Measurements from ENCODE around the gene SUMO3.

Gene SUMO3

GRCh38 chr21:44778094-44778493 is 39.8 kb downstream of the SUMO3 start:
- DNase-seq, result no peak

- DNase-seq, result no peak
These were observed 42.9 kb downstream of the SUMO3 start for GRCh38 chr21:44774972-44775371.

- peak; percentile 90 for DNase-seq
These were observed 44.5 kb downstream of the SUMO3 start for GRCh38 chr21:44773291-44773932.

- DNase-seq, result no peak
These were observed 45.9 kb downstream of the SUMO3 start for GRCh38 chr21:44771896-44772525.

- peak; percentile 65 for DNase-seq
These were observed 49.7 kb downstream of the SUMO3 start for GRCh38 chr21:44767834-44768831.

- DNase-seq, result no peak
These were observed 51.0 kb downstream of the SUMO3 start for GRCh38 chr21:44766818-44767354.

- DNase-seq, result no peak
These were observed 51.6 kb downstream of the SUMO3 start for GRCh38 chr21:44766014-44766817.

GRCh38 chr21:44765231-44766013 is 52.4 kb downstream of the SUMO3 start:
- peak; percentile 35 for DNase-seq

GRCh38 chr21:44764319-44765230 is 53.3 kb downstream of the SUMO3 start:
- DNase-seq, result no peak

- DNase-seq, result no peak
These were observed 54.2 kb downstream of the SUMO3 start for GRCh38 chr21:44763451-44764318.

- no peak for DNase-seq
These were observed 54.8 kb downstream of the SUMO3 start for GRCh38 chr21:44763050-44763378.

GRCh38 chr21:44762221-44763049 is 55.4 kb downstream of the SUMO3 start:
- no peak for DNase-seq

GRCh38 chr21:44761747-44762208 is 56.1 kb downstream of the SUMO3 start:
- DNase-seq, result no peak

- DNase-seq, result no peak
These were observed 56.7 kb downstream of the SUMO3 start for GRCh38 chr21:44761011-44761729.

GRCh38 chr21:44760376-44760775 is 57.5 kb downstream of the SUMO3 start:
- DNase-seq, result no peak

- DNase-seq, result no peak
These were observed 58.1 kb downstream of the SUMO3 start for GRCh38 chr21:44759628-44760285.

Measured in DMS79 (cell line).